Measurements from ENCODE around the gene GUCY2D. TPM values are rescaled to one million over a fixed set of nuclear protein-coding genes. Genes with fewer than 3 reads are reported as not detected.
A peak's percentile ranks its signal among the peaks of the same experiment; 100 is the strongest.

Gene GUCY2D
- total and polyA plus RNA-seq, 10 donors, result 0.03 to 0.43 (median 0.07) TPM; not detected in 7

- no peak for TF ChIP-seq POLR2AphosphoS5 (IDR thresholded peaks at IDR 0.05)
- TF ChIP-seq, protein P1, sequence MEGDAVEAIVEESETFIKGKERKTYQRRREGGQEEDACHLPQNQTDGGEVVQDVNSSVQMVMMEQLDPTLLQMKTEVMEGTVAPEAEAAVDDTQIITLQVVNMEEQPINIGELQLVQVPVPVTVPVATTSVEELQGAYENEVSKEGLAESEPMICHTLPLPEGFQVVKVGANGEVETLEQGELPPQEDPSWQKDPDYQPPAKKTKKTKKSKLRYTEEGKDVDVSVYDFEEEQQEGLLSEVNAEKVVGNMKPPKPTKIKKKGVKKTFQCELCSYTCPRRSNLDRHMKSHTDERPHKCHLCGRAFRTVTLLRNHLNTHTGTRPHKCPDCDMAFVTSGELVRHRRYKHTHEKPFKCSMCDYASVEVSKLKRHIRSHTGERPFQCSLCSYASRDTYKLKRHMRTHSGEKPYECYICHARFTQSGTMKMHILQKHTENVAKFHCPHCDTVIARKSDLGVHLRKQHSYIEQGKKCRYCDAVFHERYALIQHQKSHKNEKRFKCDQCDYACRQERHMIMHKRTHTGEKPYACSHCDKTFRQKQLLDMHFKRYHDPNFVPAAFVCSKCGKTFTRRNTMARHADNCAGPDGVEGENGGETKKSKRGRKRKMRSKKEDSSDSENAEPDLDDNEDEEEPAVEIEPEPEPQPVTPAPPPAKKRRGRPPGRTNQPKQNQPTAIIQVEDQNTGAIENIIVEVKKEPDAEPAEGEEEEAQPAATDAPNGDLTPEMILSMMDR (IDR thresholded peaks at IDR 0.05 in 8 of 11, conservative IDR thresholded peaks at IDR 0.05 in 3 of 11), result no peak
- no peak for TF ChIP-seq POLR2A (IDR thresholded peaks at IDR 0.05)
- H3K4me3 ChIP-seq, result peak overlapping the region in 3 of 8 donors; percentile 9 to 56 (median 29)
- no peaks in the 10 kb centered on the region for H3K36me3 ChIP-seq
- DNase-seq, result no peak
- H3K27ac ChIP-seq, result peak overlapping the region in 1 of 8 donors; percentile 78
- peaks cover 0 to 58% (median 23%) of the 10 kb centered on the region in 7 donors for H3K27me3 ChIP-seq (replicated peaks in 1 of 7)
- peaks cover 0 to 45% (median 15%) of the 10 kb centered on the region in 6 donors for H3K4me1 ChIP-seq
- WGBS, 5 donors, result 54 to 66% (median 57%) methylated on average over 10 to 11 of the region's 11 CpGs
- no peaks in the 10 kb centered on the region for H3K9me3 ChIP-seq
- intact Hi-C loops (cut with DNase I; ENCODE audit: low total_unique reads), result no loop called here
Observed at GRCh38 chr17:8039611-8040168, 37.3 kb downstream of the GUCY2D start.

GRCh38 chr17:8041249-8041928 is 39.0 kb downstream of the GUCY2D start:
- WGBS, 5 donors, result 62 to 69% (median 65%) methylated on average over 8 of the region's 8 CpGs
- no peaks in the 10 kb centered on the region for H3K36me3 ChIP-seq
- no peak overlapping the region for H3K4me3 ChIP-seq
- H3K4me1 ChIP-seq, result peaks cover 0 to 45% (median 15%) of the 10 kb centered on the region in 6 donors
- TF ChIP-seq POLR2AphosphoS5 (IDR thresholded peaks at IDR 0.05), result peak in 1 of 3 donors; percentile 29
- TF ChIP-seq POLR2A (IDR thresholded peaks at IDR 0.05), result no peak
- TF ChIP-seq, protein P1 (IDR thresholded peaks at IDR 0.05 in 8 of 11, conservative IDR thresholded peaks at IDR 0.05 in 3 of 11), result peak in 9 of 11 experiments; percentile 25 to 65 (median 50)
- intact Hi-C loops (cut with DNase I; ENCODE audit: low total_unique reads), result no loop called here
- no peaks in the 10 kb centered on the region for H3K9me3 ChIP-seq
- DNase-seq, result no peak
- peak overlapping the region in 4 of 8 donors; percentile 7 to 78 (median 60) for H3K27ac ChIP-seq
- H3K27me3 ChIP-seq (replicated peaks in 1 of 7), result peaks cover 0 to 59% (median 23%) of the 10 kb centered on the region in 7 donors

DNA sequence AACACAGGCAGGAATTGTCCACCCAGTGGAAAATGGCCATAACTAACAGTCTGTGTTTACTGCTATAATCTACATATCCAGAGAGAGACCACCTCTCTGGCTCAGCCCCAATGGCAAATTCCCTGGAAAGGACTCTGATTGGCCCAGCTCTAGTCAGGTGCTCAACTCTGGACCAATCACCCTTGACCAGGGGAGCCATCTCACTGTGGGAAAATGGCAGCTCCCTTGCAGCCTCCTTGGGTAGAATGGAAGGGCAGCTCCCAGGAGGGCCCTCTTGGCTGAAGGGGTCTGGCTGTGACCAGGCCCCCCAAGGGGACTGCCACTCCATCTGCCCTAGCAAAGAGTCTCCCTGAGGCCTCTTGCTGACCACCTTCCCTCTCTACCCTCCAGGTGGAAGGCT is 39.6 kb downstream of the GUCY2D start:
- H3K4me1 ChIP-seq, result peaks cover 0 to 45% (median 15%) of the 10 kb centered on the region in 6 donors
- TF ChIP-seq POLR2A (IDR thresholded peaks at IDR 0.05) (no peak), POLR2AphosphoS5 (IDR thresholded peaks at IDR 0.05) (no peak)
- TF ChIP-seq, protein P1 (IDR thresholded peaks at IDR 0.05 in 8 of 11, conservative IDR thresholded peaks at IDR 0.05 in 3 of 11), result no peak
- no peak for DNase-seq
- H3K36me3 ChIP-seq, result no peaks in the 10 kb centered on the region
- intact Hi-C loops (cut with DNase I; ENCODE audit: low total_unique reads), result no loop called here
- H3K4me3 ChIP-seq, result no peak overlapping the region
- peak overlapping the region in 2 of 8 donors; percentile 63 to 78 for H3K27ac ChIP-seq
- H3K27me3 ChIP-seq (replicated peaks in 1 of 7), result peaks cover 0 to 59% (median 23%) of the 10 kb centered on the region in 7 donors
- H3K9me3 ChIP-seq, result no peaks in the 10 kb centered on the region
